ENCODE data around the gene SULF2.

DNA sequence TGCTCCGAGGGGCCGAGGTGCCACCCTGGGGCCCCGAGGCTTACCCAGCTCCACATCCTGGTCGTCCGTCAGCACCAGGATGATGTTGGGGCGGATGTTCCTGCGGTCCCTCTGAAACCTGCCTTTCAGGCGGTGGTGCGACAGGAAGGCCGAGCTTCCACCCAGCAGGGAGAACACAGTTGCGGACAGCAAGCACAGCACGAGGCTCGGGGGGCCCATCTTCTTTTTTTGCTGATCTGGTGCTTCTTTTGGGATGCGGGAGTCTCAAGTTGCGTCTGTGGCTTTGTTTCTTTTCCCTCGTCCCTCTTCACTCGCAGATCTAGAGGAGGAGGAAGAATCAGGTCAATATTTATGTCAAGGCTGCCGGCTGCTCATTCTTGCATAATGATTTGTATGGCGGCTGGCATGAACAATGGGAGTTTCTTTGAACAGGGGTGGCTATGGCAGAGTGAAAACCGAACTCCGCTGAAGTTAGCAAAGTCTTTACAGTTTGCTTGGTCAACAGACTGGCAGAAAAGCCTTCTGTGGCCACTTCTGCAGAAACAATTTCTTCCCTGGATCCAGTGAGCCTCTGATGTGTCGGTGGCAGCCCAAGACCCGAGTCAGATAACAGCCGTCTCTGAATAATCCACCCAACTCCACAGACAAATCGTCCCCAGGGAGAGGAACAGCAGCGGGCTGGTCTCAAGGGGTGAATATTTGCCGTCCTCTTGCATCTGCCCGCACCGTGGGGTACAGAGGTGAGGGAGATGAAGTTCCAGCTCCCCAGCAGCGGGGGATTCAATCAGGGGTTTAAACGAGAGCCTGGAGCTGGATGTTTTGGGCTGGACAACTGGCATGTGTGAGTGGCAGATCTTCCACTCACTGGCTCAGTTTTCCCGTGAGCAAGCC is 27.9 kb downstream of the SULF2 start:
- TF ChIP-seq GABPA (IDR thresholded peaks at IDR 0.05; ENCODE audit: low read depth) (no peak), POLR2AphosphoS5 (IDR thresholded peaks at IDR 0.05; ENCODE audit: low read depth) (no peak)
- TF ChIP-seq, protein P1, sequence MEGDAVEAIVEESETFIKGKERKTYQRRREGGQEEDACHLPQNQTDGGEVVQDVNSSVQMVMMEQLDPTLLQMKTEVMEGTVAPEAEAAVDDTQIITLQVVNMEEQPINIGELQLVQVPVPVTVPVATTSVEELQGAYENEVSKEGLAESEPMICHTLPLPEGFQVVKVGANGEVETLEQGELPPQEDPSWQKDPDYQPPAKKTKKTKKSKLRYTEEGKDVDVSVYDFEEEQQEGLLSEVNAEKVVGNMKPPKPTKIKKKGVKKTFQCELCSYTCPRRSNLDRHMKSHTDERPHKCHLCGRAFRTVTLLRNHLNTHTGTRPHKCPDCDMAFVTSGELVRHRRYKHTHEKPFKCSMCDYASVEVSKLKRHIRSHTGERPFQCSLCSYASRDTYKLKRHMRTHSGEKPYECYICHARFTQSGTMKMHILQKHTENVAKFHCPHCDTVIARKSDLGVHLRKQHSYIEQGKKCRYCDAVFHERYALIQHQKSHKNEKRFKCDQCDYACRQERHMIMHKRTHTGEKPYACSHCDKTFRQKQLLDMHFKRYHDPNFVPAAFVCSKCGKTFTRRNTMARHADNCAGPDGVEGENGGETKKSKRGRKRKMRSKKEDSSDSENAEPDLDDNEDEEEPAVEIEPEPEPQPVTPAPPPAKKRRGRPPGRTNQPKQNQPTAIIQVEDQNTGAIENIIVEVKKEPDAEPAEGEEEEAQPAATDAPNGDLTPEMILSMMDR (IDR thresholded peaks at IDR 0.05; ENCODE audit: insufficient read depth, low read length), result no peak
